NCI-H748 (cell line): ENCODE data around the gene SNX32.
A peak's percentile ranks its signal among the peaks of the same experiment; 100 is the strongest.
"Not testable (repeated sequence)": the region's sequence is repeated elsewhere in the genome, so short reads cannot be mapped to it uniquely, and the experiment has no call there.

ENCODE experiments used
- DNase-seq: peaks from one replicate; lab custom pipeline; 2025; ENCODE audit not compliant: unreplicated experiment; lab: John Stamatoyannopoulos, UW

Gene SNX32

DNA sequence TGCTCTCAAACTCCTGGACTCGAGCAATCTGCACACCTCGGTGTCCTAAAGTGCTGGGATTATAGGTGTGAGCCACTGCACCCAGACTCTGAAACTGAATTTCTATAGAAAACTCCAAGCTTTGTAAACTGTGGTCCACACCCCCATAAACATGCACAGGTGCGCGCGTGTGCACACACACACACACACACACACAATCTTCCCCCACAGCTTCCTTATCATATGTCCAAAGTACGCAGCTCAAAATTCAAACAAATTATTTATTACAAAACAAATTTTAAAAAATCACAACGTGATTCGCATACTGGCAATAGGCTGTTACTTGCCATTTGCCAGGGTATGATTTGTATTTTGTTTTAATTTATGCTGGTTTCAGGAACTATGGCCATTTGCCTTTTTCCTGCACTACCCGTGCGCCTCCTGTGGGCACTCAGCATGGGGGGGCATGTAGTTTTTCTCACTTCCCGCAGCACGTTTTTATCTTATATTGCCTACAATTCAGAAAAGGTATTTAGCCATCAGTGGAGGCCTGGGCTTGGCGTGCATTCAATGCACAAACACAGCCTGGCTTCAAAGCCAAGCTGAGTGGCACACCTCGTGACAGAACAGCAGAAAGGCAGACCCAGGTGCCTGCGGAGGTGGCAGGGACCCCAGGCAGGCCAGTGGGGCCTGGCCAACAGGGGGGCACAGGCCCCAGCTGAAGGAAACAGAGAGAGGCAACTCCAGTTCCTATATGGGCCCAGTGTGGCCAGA lies 10.8 kb upstream of the SNX32 start:
- DNase-seq: no peak

DNA sequence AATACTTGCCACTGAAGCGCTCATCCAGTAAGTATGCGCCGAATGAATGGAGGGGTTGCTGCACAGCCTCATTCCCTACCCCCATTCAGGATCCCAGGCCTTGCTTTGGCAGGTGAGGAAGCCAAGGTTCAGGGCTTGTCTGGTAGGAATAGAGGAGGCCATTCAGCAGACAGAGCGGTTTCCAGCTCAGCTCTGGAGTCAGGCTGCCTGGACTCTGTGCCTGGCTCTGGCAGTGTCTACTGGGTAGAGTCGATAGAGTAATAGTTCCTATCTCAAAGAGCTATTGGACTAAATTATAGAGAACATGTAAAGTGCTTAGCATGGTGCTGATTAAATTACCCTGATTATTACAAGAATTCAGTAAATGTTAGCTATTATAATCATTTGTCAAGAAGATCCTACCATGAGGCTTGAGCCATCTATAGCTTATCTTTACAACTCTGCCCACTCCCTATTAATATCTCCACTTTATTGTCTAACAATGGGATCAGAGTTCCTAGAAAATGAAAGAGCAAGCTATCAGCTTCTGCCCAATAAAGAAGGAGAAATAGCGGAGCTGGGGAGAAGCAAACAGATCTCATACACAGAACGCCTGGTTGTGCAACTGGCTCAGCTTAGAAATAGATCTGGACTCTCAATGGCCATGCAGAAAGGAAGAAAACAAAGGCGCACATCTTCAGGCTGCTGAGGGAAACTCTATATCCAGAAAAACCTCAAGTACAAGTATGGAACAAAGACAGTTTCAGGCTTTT lies 6.6 kb upstream of the SNX32 start:
- DNase-seq: no peak

DNA sequence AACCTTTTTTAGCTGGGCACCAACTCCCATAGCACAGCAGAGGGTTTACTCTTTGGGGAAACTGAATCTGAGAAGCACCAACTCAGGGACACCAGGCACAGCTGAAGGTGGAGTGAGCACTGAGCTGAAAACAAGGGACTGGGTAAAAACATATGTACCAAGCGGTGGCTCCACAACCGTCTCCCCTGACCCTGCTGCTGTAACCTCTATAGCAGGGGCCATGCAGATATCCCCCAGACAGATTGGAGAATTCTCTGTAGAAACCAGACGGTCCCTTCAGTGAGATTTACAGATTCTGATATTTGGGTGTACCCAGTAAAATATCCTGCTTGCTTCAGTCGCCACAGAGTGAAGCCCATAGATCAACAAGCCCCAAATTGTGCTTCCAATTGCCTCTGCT lies 4.3 kb upstream of the SNX32 start:
- DNase-seq: no peak

DNA sequence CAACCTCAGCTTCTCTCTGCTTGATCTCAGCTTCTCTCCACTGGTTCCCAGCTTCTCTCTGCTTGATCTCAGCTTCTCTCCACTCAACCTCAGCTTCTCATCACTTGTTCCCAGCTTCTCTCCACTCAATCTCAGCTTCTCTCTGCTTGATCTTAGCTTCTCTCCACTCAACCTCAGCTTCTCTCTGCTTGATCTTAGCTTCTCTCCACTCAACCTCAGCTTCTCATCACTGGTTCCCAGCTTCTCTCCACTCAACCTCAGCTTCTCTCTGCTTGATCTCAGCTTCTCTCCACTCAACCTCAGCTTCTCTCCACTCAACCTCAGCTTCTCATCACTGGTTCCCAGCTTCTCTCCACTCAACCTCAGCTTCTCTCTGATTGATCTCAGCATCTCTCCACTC lies 1.5 kb upstream of the SNX32 start:
- not testable (repeated sequence) for DNase-seq

DNA sequence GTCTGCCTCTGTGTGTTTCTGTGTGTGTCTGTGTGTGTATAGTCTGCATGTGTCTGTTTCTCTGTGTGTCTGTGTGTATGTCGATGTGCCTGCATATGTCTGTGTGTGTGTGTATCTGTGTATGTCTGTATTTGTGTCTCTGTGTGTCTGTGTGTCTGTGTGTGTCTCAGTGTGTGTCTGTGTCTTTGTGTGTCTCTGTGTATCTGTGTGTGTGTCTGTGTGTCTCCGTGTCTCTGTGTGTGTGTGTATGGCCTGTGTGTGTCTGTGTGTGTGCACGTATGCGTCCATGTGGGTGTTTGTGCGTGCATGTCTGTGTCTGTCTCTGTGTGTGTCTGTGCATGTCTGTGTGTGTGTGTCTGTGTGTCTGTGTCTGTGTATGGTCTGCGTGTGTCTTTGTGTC lies 439 bp downstream of the SNX32 start:
- DNase-seq: no peak

DNA sequence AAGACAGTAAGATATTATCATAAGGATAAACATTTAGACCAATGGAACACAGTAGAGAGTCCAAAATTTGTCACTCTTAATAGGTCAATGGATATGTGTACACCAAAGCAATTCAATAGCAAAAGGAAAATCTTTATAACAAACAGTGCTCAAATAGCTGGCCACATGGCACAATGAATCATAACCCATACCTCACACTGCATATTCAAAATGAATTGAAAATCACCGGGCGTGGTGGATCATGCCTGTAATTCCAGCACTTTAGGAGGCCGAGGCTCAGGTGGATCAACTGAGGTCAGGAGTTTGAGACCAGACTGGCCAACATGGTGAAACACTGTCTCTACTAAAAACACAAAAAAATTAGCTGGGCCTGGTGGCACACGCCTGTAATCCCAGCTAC lies 8.4 kb downstream of the SNX32 start:
- DNase-seq: no peak

DNA sequence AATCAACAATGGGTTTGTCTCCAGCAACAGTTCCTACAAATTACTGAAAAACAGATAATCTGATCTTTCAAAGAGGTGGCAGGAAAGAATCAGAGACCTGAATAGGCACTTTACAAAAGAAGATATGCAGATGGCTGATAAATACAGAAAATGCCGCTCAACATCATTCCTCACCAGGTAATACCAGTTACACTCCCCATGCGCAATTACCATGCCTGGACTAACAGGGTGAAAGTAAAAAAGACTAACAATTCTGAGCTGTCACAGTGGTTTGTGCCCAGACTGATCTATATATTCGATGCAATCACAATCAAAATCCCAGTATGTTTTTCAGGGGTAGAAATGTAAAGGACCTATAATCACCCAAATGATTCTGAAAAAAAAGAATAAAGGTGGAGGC lies 10.0 kb downstream of the SNX32 start:
- no peak for DNase-seq

DNA sequence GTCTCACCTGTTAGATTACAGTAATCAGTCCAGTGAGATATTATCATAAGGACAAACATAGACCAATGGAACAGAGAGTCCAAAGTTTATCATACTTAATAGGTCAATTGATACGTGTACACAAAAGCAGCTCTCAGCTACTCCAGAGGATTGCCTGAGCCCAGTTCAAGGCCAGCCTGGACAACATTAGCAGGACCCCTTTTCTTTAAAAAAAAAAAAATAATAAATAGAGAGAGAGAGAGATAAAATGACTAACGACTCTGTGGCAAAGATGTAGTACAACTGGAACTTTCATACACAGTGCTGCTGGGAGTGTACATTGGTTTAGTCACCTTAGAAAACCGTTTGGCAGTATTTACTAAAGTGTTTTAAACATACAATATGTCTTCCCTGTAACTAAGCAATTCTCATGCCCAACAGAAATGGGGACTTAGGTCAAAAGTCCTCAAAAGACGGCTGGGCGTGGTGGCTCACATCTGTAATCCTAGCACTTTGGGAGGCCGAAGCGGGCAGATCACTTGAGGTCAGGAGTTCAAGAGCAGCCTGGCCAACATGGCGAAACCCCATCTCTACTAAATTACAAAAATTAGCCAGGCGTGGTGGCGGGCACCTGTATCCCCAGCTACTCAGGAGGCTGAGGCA lies 10.6 kb downstream of the SNX32 start:
- no peak for DNase-seq

DNA sequence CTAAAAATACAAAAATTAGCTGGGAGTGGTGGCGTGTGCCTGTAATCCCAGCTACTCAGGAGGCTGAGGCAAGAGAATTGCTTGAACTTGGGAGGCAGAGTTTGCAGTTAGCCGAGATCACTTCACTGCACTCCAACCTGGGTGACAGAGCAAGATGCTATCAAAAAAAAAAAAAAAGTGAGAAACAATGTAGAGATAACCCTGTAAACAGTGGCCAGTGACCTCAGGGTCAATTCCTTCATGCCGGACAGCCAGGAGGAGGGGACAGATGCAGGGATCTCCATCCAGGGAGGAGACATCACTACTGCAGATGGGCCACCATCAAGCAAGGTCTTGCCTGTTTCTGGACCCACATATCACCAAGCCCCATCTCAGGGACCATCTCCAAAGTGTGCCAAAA lies 14.0 kb downstream of the SNX32 start:
- DNase-seq: no peak

DNA sequence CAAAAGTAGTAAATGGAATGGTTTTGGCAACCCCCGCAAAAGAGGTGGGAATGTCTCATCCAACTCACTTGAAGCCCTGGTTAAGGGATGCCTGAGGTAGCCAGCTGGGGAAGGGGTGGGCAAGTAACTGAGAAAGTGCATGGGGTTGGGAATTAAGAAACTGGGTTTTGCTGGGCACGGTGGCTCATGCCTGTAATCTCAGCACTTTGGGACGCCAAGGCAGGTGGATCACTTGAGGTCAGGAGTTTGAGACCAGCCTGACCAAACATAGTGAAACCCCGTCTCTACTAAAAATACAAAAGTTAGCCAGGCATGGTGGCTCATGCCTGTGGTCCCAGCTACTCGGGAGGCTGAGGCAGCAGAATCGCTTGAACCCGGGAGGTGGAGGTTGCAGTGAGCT lies 14.9 kb downstream of the SNX32 start:
- DNase-seq: not testable (repeated sequence)

DNA sequence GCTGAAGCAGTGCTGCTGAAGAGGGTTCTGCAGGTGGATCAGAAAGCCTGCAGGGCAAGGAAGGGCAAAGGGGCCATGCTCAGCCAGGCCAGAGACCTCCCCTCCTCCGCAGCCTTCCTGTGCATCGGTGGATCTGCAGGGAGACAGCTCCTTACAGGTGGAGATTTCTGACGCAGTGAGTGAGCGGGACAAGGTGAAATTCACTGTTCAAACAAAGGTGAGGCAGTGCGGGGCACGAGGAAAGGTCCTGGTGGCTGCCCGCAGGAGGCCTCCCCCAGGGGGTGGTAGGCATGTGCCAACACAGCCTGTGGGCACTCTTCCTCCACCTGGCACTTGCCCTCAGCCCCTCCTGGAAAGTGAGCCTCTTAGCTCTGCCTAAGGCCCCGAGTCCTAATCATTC lies 15.6 kb downstream of the SNX32 start:
- DNase-seq: no peak

DNA sequence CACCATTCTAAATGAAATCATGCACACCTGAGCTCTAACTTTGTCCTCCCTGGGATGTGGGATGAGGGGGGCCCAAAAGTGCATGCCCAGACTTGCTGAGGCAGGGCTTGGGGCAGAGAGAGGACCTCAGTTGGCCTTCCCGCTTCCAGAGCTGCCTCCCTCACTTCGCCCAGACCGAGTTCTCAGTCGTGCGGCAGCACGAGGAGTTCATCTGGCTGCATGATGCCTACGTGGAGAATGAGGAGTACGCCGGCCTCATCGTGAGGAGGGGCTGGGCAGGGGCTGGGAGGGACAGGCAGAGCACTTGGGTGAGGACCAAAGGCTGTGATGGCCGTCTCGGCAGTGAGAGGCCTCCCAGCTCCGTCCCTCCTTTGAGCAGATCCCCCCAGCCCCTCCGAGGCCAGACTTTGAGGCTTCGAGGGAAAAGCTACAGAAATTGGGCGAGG lies 16.0 kb downstream of the SNX32 start:
- no peak for DNase-seq

DNA sequence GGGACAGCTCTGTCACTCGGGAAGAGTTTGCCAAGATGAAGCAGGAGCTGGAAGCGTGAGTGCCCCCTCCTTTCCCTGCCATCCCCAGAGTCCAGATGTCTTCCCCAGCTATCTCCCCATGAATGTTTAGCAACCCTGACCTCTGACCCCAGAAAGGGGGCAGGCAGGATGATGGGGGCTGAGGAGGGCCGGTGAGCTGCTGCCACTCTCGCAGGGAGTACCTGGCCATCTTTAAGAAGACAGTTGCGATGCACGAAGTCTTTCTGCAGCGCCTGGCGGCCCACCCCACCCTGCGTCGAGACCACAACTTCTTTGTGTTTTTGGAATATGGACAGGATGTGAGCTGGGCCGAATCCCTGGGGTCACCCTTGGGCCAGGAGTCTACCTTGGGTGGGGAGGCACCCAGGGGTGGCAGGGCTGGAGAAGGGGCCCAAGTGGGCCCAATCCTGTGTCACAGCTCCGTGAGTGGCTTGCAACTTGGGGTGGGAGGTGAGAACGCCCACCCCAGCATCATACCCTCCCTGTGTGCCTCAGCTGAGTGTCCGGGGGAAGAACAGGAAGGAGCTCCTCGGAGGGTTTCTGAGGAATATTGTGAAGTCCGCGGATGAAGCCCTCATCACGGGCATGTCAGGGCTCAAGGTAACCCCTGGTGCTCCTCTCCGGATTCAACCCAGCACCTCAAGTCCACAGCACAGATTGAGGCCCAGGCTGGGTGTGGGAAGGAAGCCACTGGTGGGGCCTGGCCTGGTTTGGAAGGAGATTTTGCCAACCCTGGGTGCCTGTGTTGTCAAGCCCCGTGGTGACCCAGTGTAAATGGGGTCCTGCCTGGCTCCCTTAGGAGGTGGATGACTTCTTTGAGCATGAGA lies 16.7 kb downstream of the SNX32 start:
- no peak for DNase-seq

DNA sequence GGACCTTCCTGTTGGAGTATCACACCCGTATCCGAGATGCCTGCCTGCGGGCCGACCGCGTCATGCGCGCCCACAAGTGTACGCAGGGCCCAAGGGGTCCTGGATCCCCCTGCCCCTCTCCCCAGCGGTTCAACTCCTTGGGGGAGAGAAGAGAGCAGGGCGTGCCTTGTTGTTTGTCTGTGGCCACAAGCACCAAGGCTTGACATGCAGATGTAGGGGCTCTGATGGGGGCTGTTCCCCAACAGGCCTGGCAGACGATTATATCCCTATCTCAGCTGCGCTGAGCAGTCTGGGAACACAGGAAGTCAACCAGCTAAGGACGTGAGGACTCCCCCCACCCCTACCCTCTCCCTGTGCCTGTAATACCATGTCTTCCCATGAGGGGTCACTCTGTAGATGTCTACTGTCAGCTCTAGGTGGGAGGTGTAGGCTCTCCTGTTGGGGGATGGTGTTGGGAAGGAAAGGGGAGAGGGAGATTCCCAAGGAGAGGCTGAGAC lies 17.4 kb downstream of the SNX32 start:
- peak; percentile 17 for DNase-seq

DNA sequence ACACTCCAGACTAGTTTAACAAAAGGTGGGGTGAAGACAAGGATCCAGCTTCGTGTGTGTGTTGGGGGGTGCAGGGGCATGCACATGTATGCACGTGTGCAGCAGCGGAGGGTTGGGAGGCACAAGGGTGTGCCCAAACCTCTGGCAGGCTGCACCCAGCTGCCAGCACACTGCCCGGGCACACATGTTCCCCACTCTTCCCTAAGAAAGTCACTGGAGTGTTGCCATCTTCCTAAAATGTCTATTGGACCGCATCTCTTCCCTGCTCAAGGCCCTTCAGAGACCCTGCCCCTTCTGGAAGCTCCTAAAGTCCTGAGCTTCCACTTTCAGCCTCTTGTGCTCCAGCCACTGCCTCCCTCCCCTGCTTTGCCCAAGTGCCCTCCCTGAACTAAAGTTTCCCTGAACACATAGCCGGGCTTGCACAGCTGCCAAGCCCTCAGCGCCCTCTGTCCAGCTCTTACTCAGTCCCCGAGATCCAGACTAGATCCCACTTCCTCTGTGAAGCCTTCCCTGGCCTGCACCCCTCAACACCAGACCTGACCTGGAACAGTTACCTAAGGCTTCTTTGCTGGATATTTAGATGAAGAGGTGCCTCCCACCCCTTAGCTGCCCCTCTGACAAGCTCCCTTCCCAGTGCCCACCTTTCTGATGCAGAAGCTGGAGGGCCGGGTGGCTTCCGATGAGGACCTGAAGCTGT lies 18.2 kb downstream of the SNX32 start:
- DNase-seq: no peak

DNA sequence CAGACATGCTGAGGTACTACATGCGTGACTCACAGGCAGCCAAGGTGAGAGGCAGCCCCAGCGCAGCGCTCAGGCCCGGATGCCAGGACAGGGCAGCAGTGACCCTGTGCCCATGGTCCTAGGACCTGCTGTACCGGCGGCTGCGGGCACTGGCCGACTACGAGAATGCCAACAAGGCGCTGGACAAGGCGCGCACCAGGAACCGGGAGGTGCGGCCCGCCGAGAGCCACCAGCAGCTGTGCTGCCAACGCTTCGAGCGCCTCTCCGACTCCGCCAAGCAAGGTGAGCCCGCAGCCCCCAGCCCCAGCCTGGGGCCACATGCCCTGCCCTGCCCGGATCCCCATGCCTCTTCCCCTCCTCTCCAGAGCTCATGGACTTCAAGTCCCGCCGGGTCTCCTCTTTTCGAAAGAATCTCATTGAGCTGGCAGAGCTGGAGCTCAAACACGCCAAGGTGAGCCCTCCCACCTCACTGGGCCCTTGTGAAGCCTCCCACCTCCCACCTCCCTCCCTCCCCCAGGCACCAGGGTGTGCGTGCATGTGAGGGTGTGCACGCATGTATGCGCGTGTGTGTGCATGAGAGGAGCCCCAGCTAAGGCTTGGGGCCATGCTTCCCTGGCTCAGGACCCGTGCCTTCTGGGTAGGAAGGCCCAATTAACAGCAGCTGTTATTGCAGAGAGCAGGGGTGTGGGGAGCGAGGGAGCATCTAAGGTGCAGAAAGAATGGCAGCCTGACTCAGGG lies 18.9 kb downstream of the SNX32 start:
- no peak for DNase-seq

DNA sequence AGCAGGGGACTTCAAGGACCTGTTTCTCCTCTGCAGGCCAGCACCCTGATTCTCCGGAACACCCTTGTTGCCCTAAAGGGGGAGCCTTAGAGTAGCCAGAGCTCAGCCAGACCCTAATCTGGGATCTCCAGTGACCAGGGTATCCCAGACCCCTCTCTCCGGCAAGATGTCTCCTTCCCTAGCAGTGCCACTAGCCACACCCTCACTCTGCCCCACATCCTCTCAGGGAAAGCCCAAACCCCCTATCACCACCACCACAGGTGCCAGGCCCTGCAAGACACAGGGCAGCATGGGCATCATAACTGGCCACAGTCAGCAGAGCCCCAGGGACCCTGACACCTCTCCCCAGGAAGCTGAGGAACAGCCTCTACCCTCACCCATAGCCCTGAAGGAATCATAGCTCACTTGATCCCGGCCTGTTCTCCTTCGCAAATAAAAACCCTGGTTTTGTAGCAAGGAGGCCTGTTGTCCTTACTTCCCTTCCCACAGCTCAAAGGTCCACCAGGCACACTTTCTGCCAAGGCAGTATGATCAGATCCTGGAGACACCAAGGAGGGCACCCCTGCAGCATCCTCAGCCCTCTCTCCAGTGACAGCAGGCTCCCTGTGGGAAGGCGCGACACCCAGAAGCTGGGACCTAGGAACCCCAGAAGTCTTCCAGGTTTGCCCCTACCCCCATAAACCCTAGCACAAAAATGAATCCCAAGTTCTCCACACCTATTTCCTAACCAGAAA lies 19.6 kb downstream of the SNX32 start:
- no peak for DNase-seq

DNA sequence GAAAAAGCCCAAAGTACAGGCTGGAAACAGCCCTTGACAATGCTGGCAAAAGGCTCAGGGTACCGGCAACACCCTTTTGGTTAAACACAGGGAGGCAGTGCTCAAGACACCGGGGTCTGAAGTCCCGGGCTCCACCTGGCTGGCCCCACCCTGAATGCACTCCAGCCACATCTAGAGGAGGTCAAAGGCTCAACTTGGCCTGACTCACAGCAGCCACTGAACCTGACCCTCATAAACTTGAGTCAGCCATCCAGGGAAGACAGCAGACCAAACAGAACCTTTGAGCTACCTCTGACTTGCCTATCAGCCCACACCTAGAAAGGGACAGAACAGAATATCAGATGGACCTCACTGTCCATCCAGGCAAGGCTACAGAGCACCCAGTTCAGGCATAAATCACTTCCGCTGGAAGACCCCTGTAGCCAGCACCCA lies 20.4 kb downstream of the SNX32 start:
- no peak for DNase-seq
